Activated CD8-positive, alpha-beta memory T cell treated with anti-CD3 and anti-CD28 coated beads for 24 hours (primary cell): ENCODE measurements around the gene ALDH1A2.
"Not testable (repeated sequence)": the region's sequence is repeated elsewhere in the genome, so short reads cannot be mapped to it uniquely, and the experiment has no call there.

Experiments
- DNase-seq: peaks from one replicate; pipeline ENCODE4 v3.0.0-alpha.2; 2020

Gene ALDH1A2

GRCh38 chr15:58066042-58066867, 744 bp upstream of the ALDH1A2 start:
- peak; percentile 82 for DNase-seq

GRCh38 chr15:58064980-58065444, 499 bp downstream of the ALDH1A2 start:
- peak; percentile 58 for DNase-seq

- DNase-seq = no peak
Observed at GRCh38 chr15:58064082-58064979, 1.2 kb downstream of the ALDH1A2 start.

GRCh38 chr15:58063614-58064013, 1.9 kb downstream of the ALDH1A2 start:
- DNase-seq = no peak

- DNase-seq = no peak
Observed at GRCh38 chr15:58062983-58063382, 2.5 kb downstream of the ALDH1A2 start.

- no peak for DNase-seq
Observed at GRCh38 chr15:58062175-58062574, 3.3 kb downstream of the ALDH1A2 start.

GRCh38 chr15:58060575-58060974, 4.9 kb downstream of the ALDH1A2 start:
- no peak for DNase-seq

- DNase-seq = no peak
Observed at GRCh38 chr15:58058729-58059128, 6.8 kb downstream of the ALDH1A2 start.

- DNase-seq = no peak
Observed at GRCh38 chr15:58058073-58058472, 7.4 kb downstream of the ALDH1A2 start.

GRCh38 chr15:58057559-58057958, 8.0 kb downstream of the ALDH1A2 start:
- no peak for DNase-seq

GRCh38 chr15:58056015-58056414, 9.5 kb downstream of the ALDH1A2 start:
- no peak for DNase-seq

GRCh38 chr15:58053315-58054153, 12.0 kb downstream of the ALDH1A2 start:
- no peak for DNase-seq

GRCh38 chr15:58052334-58052733, 13.2 kb downstream of the ALDH1A2 start:
- DNase-seq = no peak

GRCh38 chr15:58049520-58050227, 15.8 kb downstream of the ALDH1A2 start:
- DNase-seq = no peak

- no peak for DNase-seq
Observed at GRCh38 chr15:58048261-58048660, 17.2 kb downstream of the ALDH1A2 start.

GRCh38 chr15:58047149-58047548, 18.4 kb downstream of the ALDH1A2 start:
- DNase-seq = no peak

- no peak for DNase-seq
Observed at GRCh38 chr15:58046467-58046866, 19.0 kb downstream of the ALDH1A2 start.

- DNase-seq = not testable (repeated sequence)
Observed at GRCh38 chr15:58045376-58045775, 20.1 kb downstream of the ALDH1A2 start.

GRCh38 chr15:58044551-58044950, 21.0 kb downstream of the ALDH1A2 start:
- no peak for DNase-seq

GRCh38 chr15:58043192-58043903, 22.2 kb downstream of the ALDH1A2 start:
- DNase-seq = peak; percentile 59

GRCh38 chr15:58042006-58042405, 23.5 kb downstream of the ALDH1A2 start:
- no peak for DNase-seq
